GM12874 (cell line): ENCODE results near the gene CSRNP2.

Source experiments
- TF ChIP-seq, protein P1 (sequence below): IDR thresholded peaks from 2 replicates; pipeline ENCODE4 v1.5.1; 2011; ENCODE audit warnings: low read depth, mild to moderate bottlenecking, control low read depth, low read length, moderate library complexity; ENCODE audit not compliant: insufficient read depth

Gene CSRNP2

GRCh38 chr12:51075390-51075789 is 8.0 kb downstream of the CSRNP2 start:
- TF ChIP-seq, protein P1, sequence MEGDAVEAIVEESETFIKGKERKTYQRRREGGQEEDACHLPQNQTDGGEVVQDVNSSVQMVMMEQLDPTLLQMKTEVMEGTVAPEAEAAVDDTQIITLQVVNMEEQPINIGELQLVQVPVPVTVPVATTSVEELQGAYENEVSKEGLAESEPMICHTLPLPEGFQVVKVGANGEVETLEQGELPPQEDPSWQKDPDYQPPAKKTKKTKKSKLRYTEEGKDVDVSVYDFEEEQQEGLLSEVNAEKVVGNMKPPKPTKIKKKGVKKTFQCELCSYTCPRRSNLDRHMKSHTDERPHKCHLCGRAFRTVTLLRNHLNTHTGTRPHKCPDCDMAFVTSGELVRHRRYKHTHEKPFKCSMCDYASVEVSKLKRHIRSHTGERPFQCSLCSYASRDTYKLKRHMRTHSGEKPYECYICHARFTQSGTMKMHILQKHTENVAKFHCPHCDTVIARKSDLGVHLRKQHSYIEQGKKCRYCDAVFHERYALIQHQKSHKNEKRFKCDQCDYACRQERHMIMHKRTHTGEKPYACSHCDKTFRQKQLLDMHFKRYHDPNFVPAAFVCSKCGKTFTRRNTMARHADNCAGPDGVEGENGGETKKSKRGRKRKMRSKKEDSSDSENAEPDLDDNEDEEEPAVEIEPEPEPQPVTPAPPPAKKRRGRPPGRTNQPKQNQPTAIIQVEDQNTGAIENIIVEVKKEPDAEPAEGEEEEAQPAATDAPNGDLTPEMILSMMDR = no peak

DNA sequence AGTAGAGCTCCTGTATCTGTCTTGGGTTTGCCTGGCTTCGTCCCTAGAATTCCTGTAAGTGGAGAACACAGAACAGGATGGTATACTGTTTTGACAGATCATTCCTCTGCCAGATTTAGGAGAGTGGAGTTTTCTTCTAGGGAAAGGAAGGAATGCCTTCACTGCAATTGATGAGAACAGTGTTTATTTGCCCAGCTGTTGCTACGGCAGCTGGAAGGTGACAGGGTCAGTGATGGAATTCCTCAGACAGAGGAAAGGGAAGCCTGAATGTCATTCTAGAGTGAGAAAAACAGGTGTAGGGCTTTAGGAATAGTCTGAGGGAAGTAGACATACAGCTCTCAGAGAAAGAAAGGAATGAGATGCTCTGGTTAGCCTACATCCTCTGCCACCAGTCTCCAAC is 11.7 kb downstream of the CSRNP2 start:
- TF ChIP-seq, protein P1 = no peak

GRCh38 chr12:51070004-51070403 is 13.4 kb downstream of the CSRNP2 start:
- TF ChIP-seq, protein P1 = no peak

- TF ChIP-seq, protein P1 = no peak
Measured at GRCh38 chr12:51067771-51068170, 15.6 kb downstream of the CSRNP2 start.

DNA sequence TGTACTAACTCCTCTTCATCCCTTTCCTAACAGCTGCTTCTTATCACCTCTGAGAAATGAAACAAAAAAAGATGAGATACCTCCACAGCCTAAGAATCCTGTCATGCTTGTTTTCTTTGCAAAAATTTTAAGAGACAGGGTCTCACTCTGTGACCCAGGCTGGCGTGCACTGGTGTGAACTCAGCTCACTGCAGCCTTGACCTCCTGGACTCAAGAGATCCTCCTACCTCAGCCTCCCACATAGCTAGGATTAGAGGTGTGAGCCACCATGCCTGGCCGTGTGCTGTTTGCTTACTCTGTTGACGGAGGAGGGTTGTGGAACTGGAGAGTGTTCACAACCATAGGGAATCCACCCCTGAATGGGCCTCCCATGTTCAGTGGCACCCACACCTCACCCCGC is 16.2 kb downstream of the CSRNP2 start:
- TF ChIP-seq, protein P1 = no peak

DNA sequence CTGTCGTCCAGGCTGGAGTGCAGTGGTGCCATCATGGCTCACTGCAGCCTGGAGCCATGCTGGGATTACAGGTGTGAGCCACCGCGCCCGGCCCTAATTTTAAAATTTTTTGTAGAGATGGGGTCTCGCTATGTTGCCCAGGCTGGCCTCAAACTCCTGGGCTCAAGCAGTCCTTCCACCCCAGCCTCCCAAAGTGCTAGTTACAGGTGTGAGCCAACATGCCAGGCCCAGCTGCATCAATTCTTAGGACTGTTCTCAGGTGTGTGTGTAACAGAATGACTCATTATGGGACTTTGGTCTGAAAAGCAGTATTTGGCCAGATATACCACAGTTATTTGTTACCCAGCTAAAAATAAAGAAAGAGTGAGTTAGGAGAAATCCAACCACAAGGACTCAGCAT is 17.9 kb downstream of the CSRNP2 start:
- TF ChIP-seq, protein P1 = no peak

DNA sequence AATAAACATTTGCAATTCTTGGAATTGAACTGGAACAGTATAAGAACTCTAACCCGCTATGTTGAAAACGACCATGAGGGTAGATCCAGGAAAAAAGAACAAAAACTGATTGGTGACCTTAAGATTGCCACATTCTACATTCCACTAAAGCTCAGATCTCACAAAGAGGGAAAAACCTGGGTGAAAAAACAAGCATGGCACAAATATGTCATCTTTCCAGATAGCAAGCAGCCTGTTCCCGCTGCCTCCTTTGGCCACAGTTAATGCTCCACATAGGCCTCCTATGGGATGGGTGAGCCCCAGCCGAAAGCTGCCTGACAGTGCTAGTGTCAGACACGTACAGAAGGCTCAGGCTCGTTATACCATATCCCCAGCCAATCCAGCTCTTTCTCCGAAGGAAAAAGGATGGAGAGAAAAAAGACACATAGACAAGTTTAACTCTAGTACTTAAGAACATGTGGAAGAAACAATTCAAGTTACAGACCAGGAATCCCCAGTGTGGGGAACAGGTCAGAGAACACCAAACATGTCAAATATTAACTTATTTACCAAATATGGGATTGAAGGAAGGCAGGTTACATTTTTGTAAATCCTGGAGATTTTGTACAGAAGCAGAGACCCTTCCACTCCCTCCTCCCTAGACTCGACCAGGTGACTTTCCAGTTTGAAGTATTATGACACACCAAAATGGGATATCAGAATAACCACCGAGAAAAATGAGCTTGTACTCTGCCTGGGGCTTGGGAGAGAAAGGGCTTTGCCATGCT is 20.6 kb downstream of the CSRNP2 start:
- TF ChIP-seq, protein P1 = no peak
